ENCODE data around the gene ZSCAN20. TPM values are rescaled to one million over a fixed set of nuclear protein-coding genes. Genes with fewer than 3 reads are reported as not detected.

Gene ZSCAN20
- total RNA-seq, 1 experiment from 2014 or later, result 9.0 TPM

DNA sequence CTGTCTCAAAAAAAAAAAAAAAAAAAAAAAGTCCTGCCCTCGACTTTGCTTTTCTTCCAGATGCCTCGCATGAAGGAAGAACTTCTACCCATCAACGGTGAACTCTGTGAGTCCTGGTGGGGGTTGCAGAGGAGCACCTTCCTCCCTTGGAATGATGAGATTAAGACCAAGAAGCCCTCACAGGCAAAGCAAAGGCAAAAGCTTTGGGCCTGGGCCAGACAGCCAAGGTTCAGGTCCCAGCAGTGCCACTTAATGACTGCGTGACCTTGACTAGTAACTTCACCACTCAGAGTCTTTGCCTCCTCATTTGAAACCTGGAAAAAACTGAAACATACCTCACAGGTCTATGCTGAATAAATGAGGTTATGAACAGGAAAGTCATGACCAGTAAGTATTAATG is 55.5 kb downstream of the ZSCAN20 start:
- ChIA-PET RAD21 (ENCODE audit: low non-redundant PET in 1 of 2, low total read pairs in 2 of 2, uncharacterized antibody in 2 of 2, unreplicated experiment in 2 of 2) (no interaction called here), POLR2A (no interaction called here), CTCF (no interaction called here)
- Histone ChIP-seq H3K4me3 (replicated peaks in 1 of 2; ENCODE audit: low read depth in 1 of 2, low read length in 2 of 2) (no peak overlapping the region), H3K27ac (ENCODE audit: low read depth, low read length) (no peak overlapping the region), H3K27me3 (ENCODE audit: insufficient read depth, low read length) (no peaks in the 10 kb centered on the region; the same call in none of the 2 replicates), H3K36me3 (ENCODE audit: control insufficient read depth in 1 of 2, insufficient read depth in 2 of 2, low read length in 2 of 2) (no peaks in the 10 kb centered on the region), H3K4me1 (ENCODE audit: control insufficient read depth in 1 of 2, insufficient read depth in 2 of 2, low read length in 2 of 2) (no peaks in the 10 kb centered on the region), H3K9me2 (ENCODE audit: insufficient read depth) (no peaks in the 10 kb centered on the region), H3K9ac (ENCODE audit: low read length) (no peak overlapping the region), H2AFZ (ENCODE audit: low read depth, low read length, poor library complexity, severe bottlenecking) (no peak overlapping the region), H3K79me2 (ENCODE audit: insufficient read depth, low read length) (no peaks in the 10 kb centered on the region), H3K9me3 (ENCODE audit: control insufficient read depth in 1 of 2, insufficient read depth in 1 of 2, low read depth in 1 of 2, low read length in 2 of 2) (no peaks in the 10 kb centered on the region), H3K4me2 (ENCODE audit: low read length) (no peak overlapping the region), H4K20me1 (ENCODE audit: insufficient read depth) (no peaks in the 10 kb centered on the region)
- intact Hi-C loops (cut with micrococcal nuclease), result no loop called here
- no TSS peak for BruUV-seq (replicated peaks)
- TF ChIP-seq EZH2phosphoT487 (IDR thresholded peaks at IDR 0.05; ENCODE audit: borderline replicate concordance) (no peak), EZH2 (IDR thresholded peaks at IDR 0.05) (no peak), SIN3A (IDR thresholded peaks at IDR 0.05; ENCODE audit: low read depth) (no peak), ZNF274 (IDR thresholded peaks at IDR 0.05; ENCODE audit: low read depth, low read length) (no peak), TCF7L2 (IDR thresholded peaks at IDR 0.05; ENCODE audit: borderline replicate concordance, extremely low read depth, insufficient read depth, insufficient read length) (no peak), CBX3 (IDR thresholded peaks at IDR 0.05; ENCODE audit: low read depth) (no peak), ELF1 (IDR thresholded peaks at IDR 0.05; ENCODE audit: borderline replicate concordance, low read depth) (no peak), CEBPB (IDR thresholded peaks at IDR 0.05; ENCODE audit: low read depth) (no peak)
- TF ChIP-seq, protein P1, sequence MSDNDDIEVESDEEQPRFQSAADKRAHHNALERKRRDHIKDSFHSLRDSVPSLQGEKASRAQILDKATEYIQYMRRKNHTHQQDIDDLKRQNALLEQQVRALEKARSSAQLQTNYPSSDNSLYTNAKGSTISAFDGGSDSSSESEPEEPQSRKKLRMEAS (IDR thresholded peaks at IDR 0.05), result no peak
- TF ChIP-seq, protein P2, sequence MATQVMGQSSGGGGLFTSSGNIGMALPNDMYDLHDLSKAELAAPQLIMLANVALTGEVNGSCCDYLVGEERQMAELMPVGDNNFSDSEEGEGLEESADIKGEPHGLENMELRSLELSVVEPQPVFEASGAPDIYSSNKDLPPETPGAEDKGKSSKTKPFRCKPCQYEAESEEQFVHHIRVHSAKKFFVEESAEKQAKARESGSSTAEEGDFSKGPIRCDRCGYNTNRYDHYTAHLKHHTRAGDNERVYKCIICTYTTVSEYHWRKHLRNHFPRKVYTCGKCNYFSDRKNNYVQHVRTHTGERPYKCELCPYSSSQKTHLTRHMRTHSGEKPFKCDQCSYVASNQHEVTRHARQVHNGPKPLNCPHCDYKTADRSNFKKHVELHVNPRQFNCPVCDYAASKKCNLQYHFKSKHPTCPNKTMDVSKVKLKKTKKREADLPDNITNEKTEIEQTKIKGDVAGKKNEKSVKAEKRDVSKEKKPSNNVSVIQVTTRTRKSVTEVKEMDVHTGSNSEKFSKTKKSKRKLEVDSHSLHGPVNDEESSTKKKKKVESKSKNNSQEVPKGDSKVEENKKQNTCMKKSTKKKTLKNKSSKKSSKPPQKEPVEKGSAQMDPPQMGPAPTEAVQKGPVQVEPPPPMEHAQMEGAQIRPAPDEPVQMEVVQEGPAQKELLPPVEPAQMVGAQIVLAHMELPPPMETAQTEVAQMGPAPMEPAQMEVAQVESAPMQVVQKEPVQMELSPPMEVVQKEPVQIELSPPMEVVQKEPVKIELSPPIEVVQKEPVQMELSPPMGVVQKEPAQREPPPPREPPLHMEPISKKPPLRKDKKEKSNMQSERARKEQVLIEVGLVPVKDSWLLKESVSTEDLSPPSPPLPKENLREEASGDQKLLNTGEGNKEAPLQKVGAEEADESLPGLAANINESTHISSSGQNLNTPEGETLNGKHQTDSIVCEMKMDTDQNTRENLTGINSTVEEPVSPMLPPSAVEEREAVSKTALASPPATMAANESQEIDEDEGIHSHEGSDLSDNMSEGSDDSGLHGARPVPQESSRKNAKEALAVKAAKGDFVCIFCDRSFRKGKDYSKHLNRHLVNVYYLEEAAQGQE (IDR thresholded peaks at IDR 0.05; ENCODE audit: low read depth), result no peak
- TF ChIP-seq, protein P3, sequence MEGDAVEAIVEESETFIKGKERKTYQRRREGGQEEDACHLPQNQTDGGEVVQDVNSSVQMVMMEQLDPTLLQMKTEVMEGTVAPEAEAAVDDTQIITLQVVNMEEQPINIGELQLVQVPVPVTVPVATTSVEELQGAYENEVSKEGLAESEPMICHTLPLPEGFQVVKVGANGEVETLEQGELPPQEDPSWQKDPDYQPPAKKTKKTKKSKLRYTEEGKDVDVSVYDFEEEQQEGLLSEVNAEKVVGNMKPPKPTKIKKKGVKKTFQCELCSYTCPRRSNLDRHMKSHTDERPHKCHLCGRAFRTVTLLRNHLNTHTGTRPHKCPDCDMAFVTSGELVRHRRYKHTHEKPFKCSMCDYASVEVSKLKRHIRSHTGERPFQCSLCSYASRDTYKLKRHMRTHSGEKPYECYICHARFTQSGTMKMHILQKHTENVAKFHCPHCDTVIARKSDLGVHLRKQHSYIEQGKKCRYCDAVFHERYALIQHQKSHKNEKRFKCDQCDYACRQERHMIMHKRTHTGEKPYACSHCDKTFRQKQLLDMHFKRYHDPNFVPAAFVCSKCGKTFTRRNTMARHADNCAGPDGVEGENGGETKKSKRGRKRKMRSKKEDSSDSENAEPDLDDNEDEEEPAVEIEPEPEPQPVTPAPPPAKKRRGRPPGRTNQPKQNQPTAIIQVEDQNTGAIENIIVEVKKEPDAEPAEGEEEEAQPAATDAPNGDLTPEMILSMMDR (IDR thresholded peaks at IDR 0.05 in 2 of 3, conservative IDR thresholded peaks at IDR 0.05 in 1 of 3; ENCODE audit: borderline replicate concordance in 1 of 3, insufficient read depth in 1 of 3, low read depth in 2 of 3, low read length in 2 of 3), result no peak
- ATAC-seq (no peak), DNase-seq (ENCODE audit: low read depth, low spot score) (no peak)

Data from HCT116 (cell line).